ENCODE data around the gene SLC25A4.

DNA sequence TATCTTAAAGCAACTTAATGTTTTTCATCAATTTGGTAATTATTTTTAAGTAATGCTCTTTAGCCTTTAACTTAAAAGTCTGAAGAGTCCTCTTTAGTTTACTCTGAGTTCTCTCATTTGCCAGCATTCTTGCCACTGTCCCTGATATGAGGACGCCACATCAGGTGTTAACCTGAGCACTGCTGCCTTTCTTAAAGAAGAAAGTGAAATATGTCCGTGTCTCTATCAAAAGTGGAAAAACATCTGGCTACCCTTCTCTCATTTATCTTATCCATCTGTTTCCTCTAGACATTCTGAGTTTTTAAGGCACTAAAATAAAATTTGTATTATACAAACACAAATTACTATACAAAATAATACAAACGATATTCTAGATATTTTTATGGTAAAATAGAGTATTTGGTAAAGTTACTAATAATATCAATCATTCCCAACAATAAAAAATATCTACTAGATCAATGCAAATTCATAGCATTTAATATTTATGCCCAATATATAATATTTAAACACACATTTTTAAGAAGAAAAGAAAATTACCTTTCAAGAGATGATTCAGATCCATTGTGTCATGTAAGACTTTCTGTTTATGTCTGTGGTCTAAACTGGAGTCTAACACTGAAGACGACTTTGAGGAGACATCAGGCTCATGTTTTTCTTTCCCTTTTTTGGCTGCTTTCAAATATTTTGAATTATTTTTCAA, 46.7 kb downstream of the SLC25A4 start:
- TF ChIP-seq, protein P1, sequence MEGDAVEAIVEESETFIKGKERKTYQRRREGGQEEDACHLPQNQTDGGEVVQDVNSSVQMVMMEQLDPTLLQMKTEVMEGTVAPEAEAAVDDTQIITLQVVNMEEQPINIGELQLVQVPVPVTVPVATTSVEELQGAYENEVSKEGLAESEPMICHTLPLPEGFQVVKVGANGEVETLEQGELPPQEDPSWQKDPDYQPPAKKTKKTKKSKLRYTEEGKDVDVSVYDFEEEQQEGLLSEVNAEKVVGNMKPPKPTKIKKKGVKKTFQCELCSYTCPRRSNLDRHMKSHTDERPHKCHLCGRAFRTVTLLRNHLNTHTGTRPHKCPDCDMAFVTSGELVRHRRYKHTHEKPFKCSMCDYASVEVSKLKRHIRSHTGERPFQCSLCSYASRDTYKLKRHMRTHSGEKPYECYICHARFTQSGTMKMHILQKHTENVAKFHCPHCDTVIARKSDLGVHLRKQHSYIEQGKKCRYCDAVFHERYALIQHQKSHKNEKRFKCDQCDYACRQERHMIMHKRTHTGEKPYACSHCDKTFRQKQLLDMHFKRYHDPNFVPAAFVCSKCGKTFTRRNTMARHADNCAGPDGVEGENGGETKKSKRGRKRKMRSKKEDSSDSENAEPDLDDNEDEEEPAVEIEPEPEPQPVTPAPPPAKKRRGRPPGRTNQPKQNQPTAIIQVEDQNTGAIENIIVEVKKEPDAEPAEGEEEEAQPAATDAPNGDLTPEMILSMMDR (IDR thresholded peaks at IDR 0.05) = no peak
- no peak for TF ChIP-seq POLR2AphosphoS5 (IDR thresholded peaks at IDR 0.05; ENCODE audit: low read depth, low read length)
- no peak for TF ChIP-seq TCF7L2 (IDR thresholded peaks at IDR 0.05; ENCODE audit: low read depth, low read length)
- no peak for TF ChIP-seq SIN3A (IDR thresholded peaks at IDR 0.05; ENCODE audit: borderline replicate concordance, insufficient read depth, low read depth, low read length)
- TF ChIP-seq, protein P2, sequence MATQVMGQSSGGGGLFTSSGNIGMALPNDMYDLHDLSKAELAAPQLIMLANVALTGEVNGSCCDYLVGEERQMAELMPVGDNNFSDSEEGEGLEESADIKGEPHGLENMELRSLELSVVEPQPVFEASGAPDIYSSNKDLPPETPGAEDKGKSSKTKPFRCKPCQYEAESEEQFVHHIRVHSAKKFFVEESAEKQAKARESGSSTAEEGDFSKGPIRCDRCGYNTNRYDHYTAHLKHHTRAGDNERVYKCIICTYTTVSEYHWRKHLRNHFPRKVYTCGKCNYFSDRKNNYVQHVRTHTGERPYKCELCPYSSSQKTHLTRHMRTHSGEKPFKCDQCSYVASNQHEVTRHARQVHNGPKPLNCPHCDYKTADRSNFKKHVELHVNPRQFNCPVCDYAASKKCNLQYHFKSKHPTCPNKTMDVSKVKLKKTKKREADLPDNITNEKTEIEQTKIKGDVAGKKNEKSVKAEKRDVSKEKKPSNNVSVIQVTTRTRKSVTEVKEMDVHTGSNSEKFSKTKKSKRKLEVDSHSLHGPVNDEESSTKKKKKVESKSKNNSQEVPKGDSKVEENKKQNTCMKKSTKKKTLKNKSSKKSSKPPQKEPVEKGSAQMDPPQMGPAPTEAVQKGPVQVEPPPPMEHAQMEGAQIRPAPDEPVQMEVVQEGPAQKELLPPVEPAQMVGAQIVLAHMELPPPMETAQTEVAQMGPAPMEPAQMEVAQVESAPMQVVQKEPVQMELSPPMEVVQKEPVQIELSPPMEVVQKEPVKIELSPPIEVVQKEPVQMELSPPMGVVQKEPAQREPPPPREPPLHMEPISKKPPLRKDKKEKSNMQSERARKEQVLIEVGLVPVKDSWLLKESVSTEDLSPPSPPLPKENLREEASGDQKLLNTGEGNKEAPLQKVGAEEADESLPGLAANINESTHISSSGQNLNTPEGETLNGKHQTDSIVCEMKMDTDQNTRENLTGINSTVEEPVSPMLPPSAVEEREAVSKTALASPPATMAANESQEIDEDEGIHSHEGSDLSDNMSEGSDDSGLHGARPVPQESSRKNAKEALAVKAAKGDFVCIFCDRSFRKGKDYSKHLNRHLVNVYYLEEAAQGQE (IDR thresholded peaks at IDR 0.05; ENCODE audit: insufficient read depth in 1 of 2, low read depth in 2 of 2, low read length in 1 of 2) = no peak
